Embryonic facial prominence (tissue), 1 donor: ENCODE measurements around the gene CA6.
"Not testable (repeated sequence)": the region's sequence is repeated elsewhere in the genome, so short reads cannot be mapped to it uniquely, and the experiment has no call there.

ENCODE experiments used
- DNase-seq: peaks from one replicate; pipeline ENCODE4 v3.0.0-alpha.2; 2016; ENCODE audit errors: extremely low spot score

CA6 gene

GRCh38 chr1:8945568-8945967, at the start of gene CA6:
CA6 (plus strand) TSS chr1:8945868; CDS start chr1:8945887, 19 bp downstream.
- no peak for DNase-seq

- not testable (repeated sequence) for DNase-seq
Observed at GRCh38 chr1:8896775-8897174, 48.9 kb upstream of the CA6 start.

DNA sequence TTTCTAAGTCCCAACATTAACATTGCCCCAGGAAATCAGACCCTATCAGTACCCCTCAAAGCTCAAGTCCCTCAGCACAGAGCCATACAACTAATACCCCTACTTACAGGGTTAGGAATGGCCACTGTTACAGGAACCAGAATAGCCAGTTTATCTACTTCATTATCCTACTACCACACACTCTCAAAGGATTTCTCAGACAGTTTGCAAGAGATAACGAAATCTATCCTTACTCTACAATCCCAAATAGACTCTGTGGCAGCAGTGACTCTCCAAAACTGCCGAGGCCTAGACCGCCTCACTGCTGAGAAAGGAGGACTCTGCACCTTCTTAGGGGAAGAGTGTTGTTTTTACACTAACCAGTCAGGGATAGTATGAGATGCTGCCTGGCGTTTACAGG, 48.2 kb upstream of the CA6 start:
- DNase-seq = not testable (repeated sequence)

GRCh38 chr1:8898418-8898817, 47.2 kb upstream of the CA6 start:
- DNase-seq = not testable (repeated sequence)

DNA sequence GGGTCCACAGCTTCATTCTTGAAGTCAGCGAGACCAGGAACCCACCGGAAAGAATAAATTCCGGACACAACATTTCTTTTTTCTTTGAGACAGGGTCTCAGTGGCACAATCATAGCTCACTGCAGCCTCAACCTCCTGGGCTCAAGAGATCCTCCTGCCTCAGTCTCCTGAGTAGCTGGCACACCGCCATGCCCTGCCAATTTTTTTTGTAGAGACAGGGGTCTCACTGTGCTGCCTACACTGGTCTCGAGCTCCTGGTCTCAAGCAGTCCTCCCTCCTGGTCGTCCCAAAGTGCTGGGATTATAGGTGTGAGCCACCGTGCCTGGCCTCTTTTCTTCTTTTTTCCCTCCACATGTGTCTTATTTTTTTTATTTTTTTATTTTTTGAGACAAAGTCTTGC, 46.6 kb upstream of the CA6 start:
- DNase-seq = no peak

GRCh38 chr1:8900684-8901083, 45.0 kb upstream of the CA6 start:
- DNase-seq = not testable (repeated sequence)

GRCh38 chr1:8902765-8903164, 42.9 kb upstream of the CA6 start:
- no peak for DNase-seq

- no peak for DNase-seq
Observed at GRCh38 chr1:8903410-8903809, 42.3 kb upstream of the CA6 start.

GRCh38 chr1:8903908-8904650, 41.6 kb upstream of the CA6 start:
- no peak for DNase-seq

DNA sequence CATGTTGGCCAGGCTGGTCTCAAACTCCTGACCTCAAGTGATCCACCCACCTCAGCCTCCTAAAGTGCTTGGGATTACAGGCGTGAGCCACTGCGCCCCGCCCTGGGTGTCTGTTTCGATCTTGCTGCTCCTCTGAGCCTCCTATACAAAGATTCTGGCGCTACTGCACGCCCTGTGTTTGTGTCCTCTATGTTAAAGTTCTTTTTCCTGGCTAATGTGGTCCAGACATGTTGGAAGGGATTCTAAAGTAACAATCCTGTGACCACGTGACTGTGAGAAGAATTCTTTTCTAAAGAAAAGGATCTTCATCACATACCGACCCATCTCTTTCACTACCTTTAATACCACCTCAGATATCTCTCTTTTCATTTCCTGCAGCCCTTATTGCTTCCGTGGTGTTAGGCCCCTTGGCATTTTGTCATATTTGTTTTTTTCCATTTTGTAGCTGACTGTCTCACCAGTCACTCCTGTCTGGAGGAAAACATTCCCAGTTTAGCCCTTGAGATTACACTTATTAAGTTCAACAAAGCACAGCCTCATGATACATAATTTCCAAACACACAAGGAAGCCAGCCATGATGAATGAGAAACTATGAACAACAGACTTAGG, 40.0 kb upstream of the CA6 start:
- no peak for DNase-seq

DNA sequence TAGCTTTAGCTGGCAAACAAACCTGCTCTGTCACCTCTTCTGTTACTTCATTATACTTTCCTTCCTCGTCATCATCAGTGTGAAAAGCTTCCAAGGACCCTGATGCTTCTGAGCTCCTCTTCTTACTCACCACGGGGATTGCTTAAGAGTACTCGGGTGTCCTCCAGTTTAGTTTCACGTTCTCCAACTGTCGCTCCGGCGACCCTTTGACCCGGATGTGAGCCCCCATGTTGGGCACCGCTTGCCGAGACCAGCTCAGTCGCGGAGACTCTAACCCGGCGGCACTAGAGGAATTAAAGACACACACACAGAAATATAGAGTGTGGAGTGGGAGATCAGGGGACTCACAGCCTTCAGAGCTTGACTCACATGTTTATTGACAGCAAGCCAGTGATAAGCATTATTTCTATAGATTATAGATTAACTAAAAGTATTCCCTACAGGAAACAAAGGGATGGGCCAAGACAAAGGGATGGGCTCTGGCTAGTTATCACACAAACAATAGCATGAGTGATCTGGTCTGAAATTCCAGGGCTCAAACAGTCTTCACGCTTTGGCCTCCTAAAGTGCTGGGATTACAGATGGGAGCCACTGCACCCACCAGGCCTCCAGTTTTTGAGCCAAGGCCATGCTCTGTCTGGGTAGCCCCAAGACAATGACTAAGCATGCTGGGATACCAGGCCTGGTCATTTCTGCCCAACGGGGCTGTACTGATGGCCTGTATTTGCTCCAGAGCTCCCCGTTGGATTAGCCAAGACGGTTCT, 37.1 kb upstream of the CA6 start:
- no peak for DNase-seq

DNA sequence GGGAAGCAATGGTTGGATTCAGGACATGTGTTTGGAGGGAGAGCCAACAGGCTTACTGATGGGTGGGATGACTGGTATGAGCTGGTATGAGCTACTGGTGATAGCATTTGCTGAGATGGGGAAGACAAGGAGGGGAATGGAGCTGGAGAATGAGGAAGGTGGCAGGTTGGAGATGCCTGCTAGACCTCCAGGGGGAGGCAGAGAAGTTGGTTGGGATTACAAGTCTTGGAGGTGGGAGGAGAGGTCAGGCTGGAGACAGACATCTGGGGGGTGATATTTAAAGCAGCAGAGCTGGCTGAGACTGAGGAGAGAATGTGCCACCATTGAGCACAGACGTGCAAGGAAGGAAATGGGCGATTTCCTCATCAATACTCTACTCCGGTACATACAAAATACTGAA, 35.3 kb upstream of the CA6 start:
- no peak for DNase-seq

GRCh38 chr1:8910914-8911313, 34.8 kb upstream of the CA6 start:
- no peak for DNase-seq

DNA sequence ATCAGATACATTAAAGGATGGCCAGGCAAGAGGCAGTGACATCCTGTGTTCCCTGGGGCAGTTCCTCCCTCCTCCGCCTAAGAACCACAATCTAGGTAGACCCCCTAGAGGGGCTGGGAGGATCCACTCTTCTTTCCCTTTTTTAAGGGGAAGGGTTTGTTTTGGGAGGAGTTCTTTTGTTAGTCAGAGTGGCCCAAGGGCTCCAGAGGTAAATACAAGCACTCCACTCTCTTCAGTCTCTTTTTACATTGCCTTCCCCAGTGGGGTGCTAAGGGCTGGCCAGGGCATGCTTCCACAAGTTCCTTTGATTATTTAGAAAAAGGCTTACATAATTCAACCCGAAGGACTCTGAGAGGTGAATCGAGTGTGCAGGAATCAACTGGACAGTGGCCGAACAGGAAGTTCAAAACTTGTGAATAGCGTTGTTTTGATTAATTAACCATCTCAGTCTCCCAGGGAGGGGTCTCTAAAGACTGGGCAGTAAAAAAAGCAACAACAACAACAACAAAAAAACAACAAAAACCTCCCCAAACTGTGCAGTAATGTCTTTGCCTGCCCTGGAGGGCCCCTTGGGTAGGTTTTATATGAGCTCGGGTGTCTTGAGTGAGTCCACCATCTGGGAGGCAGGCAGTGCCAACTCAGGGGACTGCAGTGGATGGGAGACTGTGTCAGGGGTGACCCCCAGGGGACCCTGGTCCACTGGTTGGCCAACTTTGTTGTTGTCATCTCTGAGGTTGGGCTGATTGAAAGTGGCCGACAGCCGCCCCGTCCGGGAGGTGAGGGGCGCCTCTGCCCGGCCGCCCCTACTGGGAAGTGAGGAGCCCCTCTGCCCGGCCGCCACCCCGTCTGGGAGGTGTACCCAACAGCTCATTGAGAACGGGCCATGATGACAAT, 34.0 kb upstream of the CA6 start:
- DNase-seq = no peak

GRCh38 chr1:8913457-8913856, 32.2 kb upstream of the CA6 start:
- no peak for DNase-seq

GRCh38 chr1:8914466-8914865, 31.2 kb upstream of the CA6 start:
- DNase-seq = no peak

DNA sequence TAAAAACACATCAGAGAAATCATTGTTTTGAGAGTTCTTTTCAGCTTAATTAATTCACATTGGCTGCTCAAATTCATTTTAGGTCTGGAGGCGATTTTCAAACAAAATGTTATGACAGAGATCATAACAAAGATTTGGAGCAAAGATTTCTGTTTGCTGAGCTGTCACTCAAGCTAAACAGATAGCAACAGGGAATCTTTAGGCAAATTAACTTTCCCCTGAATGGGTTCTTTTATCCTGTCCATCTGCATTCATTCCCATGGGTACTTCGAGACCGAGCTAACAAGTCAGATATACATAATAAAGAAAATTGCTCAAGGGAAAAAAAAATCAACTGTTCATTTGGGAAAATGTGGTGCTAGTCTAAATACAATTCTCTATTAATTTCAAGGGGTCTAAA, 30.2 kb upstream of the CA6 start:
- DNase-seq = no peak

GRCh38 chr1:8917536-8917935, 28.1 kb upstream of the CA6 start:
- not testable (repeated sequence) for DNase-seq

DNA sequence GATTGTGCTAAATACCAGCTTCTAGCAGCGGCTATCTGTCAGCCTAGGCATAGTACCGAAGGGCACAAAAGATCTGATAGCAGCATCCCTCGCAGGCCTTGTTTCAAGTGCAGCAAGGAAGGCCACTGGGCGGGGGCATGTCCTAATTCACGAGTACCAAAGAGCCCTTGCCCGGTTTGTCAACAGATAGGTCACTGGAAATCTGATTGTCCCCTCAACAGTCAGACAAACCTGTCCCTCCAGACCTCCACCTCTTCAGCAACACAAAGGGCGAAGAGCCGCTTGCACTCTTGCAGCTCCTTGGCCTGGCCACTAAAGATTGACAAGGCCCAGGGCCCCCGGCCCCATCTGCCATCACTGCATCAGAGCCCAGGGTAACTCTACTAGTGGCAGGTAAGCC, 22.7 kb upstream of the CA6 start:
- no peak for DNase-seq

DNA sequence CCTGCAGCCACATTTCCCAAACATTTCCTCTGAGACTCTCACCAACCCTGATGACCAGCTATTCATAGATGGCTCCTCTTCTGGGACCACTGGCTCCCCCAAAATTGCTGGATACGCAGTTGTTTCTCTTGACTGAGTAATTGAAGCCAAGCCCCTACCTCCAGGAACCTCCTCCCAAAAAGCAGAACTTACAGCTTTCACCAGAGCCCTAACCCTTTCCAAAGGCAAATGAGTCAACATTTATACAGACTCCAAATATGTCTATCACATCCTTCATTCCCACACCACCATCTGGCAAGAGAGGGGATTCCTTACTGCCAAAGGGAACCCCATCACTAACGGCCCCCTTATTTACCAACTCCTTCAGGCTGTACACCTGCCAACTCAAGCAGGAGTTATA, 20.3 kb upstream of the CA6 start:
- DNase-seq = no peak

DNA sequence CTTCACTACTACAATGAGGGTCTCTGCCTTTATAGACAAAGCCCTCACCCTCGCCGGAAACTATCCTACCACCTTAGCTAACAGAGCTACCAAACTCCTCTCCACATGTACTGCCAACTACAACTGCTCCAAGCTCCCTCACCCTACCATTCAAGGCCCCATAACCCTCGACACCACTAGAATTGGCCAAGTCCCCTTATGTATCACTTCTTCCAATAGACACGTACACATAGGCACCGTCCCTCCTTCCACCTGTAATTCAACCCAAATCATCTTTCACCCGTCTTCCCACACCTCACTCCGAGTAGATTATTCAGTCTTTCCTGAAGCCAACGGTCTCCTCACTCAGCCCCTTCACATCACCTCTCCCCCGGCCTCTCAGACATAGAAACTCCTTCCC, 19.7 kb upstream of the CA6 start:
- DNase-seq = no peak
